Panc1 (cell line): Measurements from ENCODE around the gene OR1B1. TPM values are rescaled to one million over a fixed set of nuclear protein-coding genes. Genes with fewer than 3 reads are reported as not detected.

Experiments
- ATAC-seq: fragments of 200-7000 bp; cut with Tn5 transposase; 2 replicates; pipeline ENCODE4 v1.9.1; 2020; ENCODE audit warnings: mild to moderate bottlenecking, moderate library complexity
- BruUV-seq: library from RNA; stranded (reverse); fragments of 400-500 nt; replicated peaks from 2 replicates; lab custom pipeline; 2021; lab: Mats Ljungman, UMichigan
- CTCF ChIA-PET: fragments of 300-600 bp; sonication (Branson Sonifier 250); formaldehyde crosslinking; loops from one replicate; lab custom pipeline; 2022; ENCODE audit warnings: antibody characterized with exemption; lab: Charles Lee
- POLR2A ChIA-PET: fragments of 300-600 bp; sonication (Branson Sonifier 250); formaldehyde crosslinking; loops from one replicate; lab custom pipeline; 2022; ENCODE audit warnings: antibody characterized with exemption; lab: Charles Lee
- DNase-seq: peaks from one replicate; pipeline ENCODE4 v3.0.0-alpha.2; 2010; ENCODE audit warnings: low read depth, low spot score
- H3K27ac ChIP-seq: 2 replicates; pipeline ENCODE4 v1.5.1; 2011; ENCODE audit warnings: mild to moderate bottlenecking, low read length, inconsistent platforms
- H3K27me3 ChIP-seq: fragments of 200-500 bp; sonication (Bioruptor generic); 2 replicates; pipeline ENCODE4 v1.6.0; 2014; ENCODE audit warnings: low read length, inconsistent platforms; ENCODE audit not compliant: control insufficient read depth, insufficient read depth
- H3K36me3 ChIP-seq: fragments of 200-500 bp; sonication (Bioruptor generic); 2 replicates; pipeline ENCODE4 v1.5.1; 2014; ENCODE audit warnings: inconsistent platforms, mild to moderate bottlenecking, low read length, moderate library complexity; ENCODE audit not compliant: control insufficient read depth, insufficient read depth
- H3K4me1 ChIP-seq: 2 replicates; pipeline ENCODE4 v1.5.1; 2011; ENCODE audit warnings: inconsistent platforms, mild to moderate bottlenecking, low read length, moderate library complexity; ENCODE audit not compliant: control insufficient read depth, insufficient read depth
- H3K4me3 ChIP-seq, 2 experiments: 2 replicates each; pipeline ENCODE4 v1.5.1; 2011 to 2012; ENCODE audit warnings: low read depth in 2 of 2, low read length in 2 of 2, mild to moderate bottlenecking in 2 of 2, inconsistent platforms in 1 of 2, moderate library complexity in 1 of 2
- H3K9me3 ChIP-seq: fragments of 200-500 bp; sonication (Bioruptor generic); 2 replicates; pipeline ENCODE4 v1.5.1; 2014; ENCODE audit warnings: low read depth, mild to moderate bottlenecking, inconsistent platforms, low read length, moderate library complexity; ENCODE audit not compliant: control insufficient read depth, insufficient read depth
- CTCF ChIP-seq: fragments of 450-650 bp; IDR thresholded peaks from 2 replicates; pipeline ENCODE4 v1.5.1; 2017; ENCODE audit warnings: mild to moderate bottlenecking
- POLR2AphosphoS5 ChIP-seq: IDR thresholded peaks from 2 replicates; pipeline ENCODE4 v1.6.1; 2012; ENCODE audit warnings: mild to moderate bottlenecking, low read depth, low read length, moderate library complexity
- REST ChIP-seq, 2 experiments: IDR thresholded peaks; 2 replicates each; pipeline ENCODE4 v1.6.1; 2011 to 2012; ENCODE audit warnings: low read depth in 2 of 2, control low read depth in 1 of 2, low read length in 1 of 2, mild to moderate bottlenecking in 1 of 2, moderate library complexity in 1 of 2; ENCODE audit not compliant: insufficient read depth in 1 of 2
- SIN3A ChIP-seq: IDR thresholded peaks from 2 replicates; pipeline ENCODE4 v1.6.1; 2012; ENCODE audit warnings: low read depth, mild to moderate bottlenecking, low read length, moderate library complexity, borderline replicate concordance; ENCODE audit not compliant: insufficient read depth
- TCF7L2 ChIP-seq: IDR thresholded peaks from 2 replicates; pipeline ENCODE4 v1.6.1; 2011; ENCODE audit warnings: mild to moderate bottlenecking, low read depth, low read length, inconsistent platforms
- in situ Hi-C: cut with HindIII; loops from 2 replicates; pipeline ENCODE4 v1.10.0; 2016; ENCODE audit warnings: low sequenced_read_pairs, low pct_unique_long_range_greater_than_20kb
- intact Hi-C: fragments of 100-400 bp; cut with micrococcal nuclease; formaldehyde crosslinking; loops from one replicate; pipeline ENCODE4 v1.10.0; 2022; ENCODE audit not compliant: unreplicated experiment
- total RNA-seq: library from RNA; stranded (reverse); gene quantifications from one replicate; pipeline ENCODE4 v1.2.1, GENCODE V29; 2021; ENCODE audit not compliant: unreplicated experiment

Gene OR1B1
- total RNA-seq, 1 experiment from 2014 or later = not detected

- no peak within 1 kb of the TSS for H3K27ac ChIP-seq
- ATAC-seq = no peak
- in situ Hi-C loops = no loop called here
- no peaks in the 10 kb centered on the region for H3K36me3 ChIP-seq
- CTCF ChIA-PET = no interaction called here
- 0 out of 2 replicates have a peak, but pooled peaks cover 4% of the 10 kb centered on the region for H3K27me3 ChIP-seq
- BruUV-seq = no TSS peak
- DNase-seq = no peak
- H3K4me1 ChIP-seq = no peaks in the 10 kb centered on the region
- POLR2A ChIA-PET = no interaction called here
- intact Hi-C loops = no loop called here
- no peaks in the 10 kb centered on the region for H3K9me3 ChIP-seq
- no peak within 1 kb of the TSS for H3K4me3 ChIP-seq
- TF ChIP-seq TCF7L2 (no peak), CTCF (no peak), POLR2AphosphoS5 (no peak), REST (IDR thresholded peaks at IDR 0.05; ENCODE audit: insufficient read depth in 1 of 2, low read depth in 2 of 2, low read length in 1 of 2) (no peak), SIN3A (no peak)
Measured at GRCh38 chr9:122661416-122661815, 4.0 kb upstream of the OR1B1 start, which contains the start of gene OR1L1. OR1L1 (plus strand) TSS chr9:122661716; CDS start chr9:122661716, 0 bp downstream.

- Histone ChIP-seq H3K4me1 (no peaks in the 10 kb centered on the region), H3K9me3 (no peaks in the 10 kb centered on the region), H3K36me3 (no peaks in the 10 kb centered on the region), H3K27ac (no peak overlapping the region), H3K27me3 (0 out of 2 replicates have a peak, but pooled peaks cover 2% of the 10 kb centered on the region), H3K4me3 (no peak overlapping the region)
- no TSS peak for BruUV-seq
- in situ Hi-C loops (no loop called here), intact Hi-C loops (no loop called here)
- ChIA-PET POLR2A (no interaction called here), CTCF (no interaction called here)
- TF ChIP-seq TCF7L2 (no peak), SIN3A (no peak), POLR2AphosphoS5 (no peak), REST (IDR thresholded peaks at IDR 0.05; ENCODE audit: insufficient read depth in 1 of 2, low read depth in 2 of 2, low read length in 1 of 2) (no peak), CTCF (no peak)
- ATAC-seq (no peak), DNase-seq (no peak)
Measured at GRCh38 chr9:122656378-122656777, 1.0 kb downstream of the OR1B1 start.
